GM12864 (cell line): ENCODE data around the gene TAMM41.
"Not testable (repeated sequence)": the region's sequence is repeated elsewhere in the genome, so short reads cannot be mapped to it uniquely, and the experiment has no call there.

Experiments
- DNase-seq: peaks from one replicate; pipeline ENCODE4 v3.0.0-alpha.2; 2011; ENCODE audit warnings: low read depth
- H3K4me3 ChIP-seq: 2 replicates; pipeline ENCODE4 v1.5.1; 2011; ENCODE audit warnings: mild to moderate bottlenecking, low read depth, low read length, control low read depth
- TF ChIP-seq, protein P1 (sequence below): IDR thresholded peaks from 2 replicates; pipeline ENCODE4 v1.5.1; 2011; ENCODE audit warnings: low read depth, mild to moderate bottlenecking, moderate library complexity, low read length, control low read depth, inconsistent platforms; ENCODE audit errors: missing control alignments

The TAMM41 gene

GRCh38 chr3:11846281-11847266, at the start of gene TAMM41:
Gene TAMM41 (minus strand): TSS chr3:11846885. CDS start chr3:11846636, 249 bp downstream.
- TF ChIP-seq, protein P1, sequence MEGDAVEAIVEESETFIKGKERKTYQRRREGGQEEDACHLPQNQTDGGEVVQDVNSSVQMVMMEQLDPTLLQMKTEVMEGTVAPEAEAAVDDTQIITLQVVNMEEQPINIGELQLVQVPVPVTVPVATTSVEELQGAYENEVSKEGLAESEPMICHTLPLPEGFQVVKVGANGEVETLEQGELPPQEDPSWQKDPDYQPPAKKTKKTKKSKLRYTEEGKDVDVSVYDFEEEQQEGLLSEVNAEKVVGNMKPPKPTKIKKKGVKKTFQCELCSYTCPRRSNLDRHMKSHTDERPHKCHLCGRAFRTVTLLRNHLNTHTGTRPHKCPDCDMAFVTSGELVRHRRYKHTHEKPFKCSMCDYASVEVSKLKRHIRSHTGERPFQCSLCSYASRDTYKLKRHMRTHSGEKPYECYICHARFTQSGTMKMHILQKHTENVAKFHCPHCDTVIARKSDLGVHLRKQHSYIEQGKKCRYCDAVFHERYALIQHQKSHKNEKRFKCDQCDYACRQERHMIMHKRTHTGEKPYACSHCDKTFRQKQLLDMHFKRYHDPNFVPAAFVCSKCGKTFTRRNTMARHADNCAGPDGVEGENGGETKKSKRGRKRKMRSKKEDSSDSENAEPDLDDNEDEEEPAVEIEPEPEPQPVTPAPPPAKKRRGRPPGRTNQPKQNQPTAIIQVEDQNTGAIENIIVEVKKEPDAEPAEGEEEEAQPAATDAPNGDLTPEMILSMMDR = peak; percentile 89
- DNase-seq = peak; percentile 76
- H3K4me3 ChIP-seq = peak within 1 kb of the TSS; percentile 95

DNA sequence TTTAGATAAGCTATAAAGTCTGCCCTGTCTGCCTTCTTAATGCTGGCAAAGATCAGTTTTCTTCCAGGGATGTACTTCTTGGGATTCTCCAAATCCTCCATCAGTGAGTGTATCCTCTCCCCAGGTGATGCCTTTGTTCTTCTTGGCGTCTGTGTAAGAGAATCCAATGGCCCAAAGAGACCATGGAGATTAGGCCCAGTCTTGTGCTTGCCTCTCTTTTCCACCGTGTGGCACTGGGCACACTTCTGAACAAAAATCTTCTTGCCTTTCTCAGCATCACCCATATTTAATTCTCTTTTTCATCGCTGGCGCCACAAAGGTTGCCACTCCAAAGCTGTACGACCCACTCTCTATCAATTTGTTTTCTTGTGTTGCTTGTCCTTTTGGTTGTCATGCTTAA, 32.2 kb upstream of the TAMM41 start:
- no peak for DNase-seq
- H3K4me3 ChIP-seq = no peak overlapping the region
- TF ChIP-seq, protein P1 = no peak

- not testable (repeated sequence) for DNase-seq, H3K4me3 ChIP-seq
Measured at GRCh38 chr3:11874707-11875106, 28.0 kb upstream of the TAMM41 start.

GRCh38 chr3:11863739-11864138, 17.1 kb upstream of the TAMM41 start:
- not testable (repeated sequence) for H3K4me3 ChIP-seq, DNase-seq

DNA sequence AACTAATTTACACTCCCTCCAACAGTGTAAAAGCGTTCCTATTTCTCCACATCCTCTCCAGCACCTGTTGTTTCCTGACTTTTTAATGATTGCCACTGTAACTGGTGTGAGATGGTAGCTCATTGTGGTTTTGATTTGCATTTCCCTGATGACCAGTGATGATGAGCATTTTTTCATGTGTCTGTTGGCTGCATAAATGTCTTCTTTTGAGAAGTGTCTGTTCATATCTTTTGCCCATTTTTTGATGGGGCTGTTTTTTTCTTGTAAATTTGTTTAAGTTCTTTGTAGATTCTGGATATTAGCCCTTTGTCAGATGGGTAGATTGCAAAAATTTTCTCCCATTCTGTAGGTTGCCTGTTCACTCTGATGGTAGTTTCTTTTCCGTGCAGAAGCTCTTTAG, 15.9 kb upstream of the TAMM41 start:
- not testable (repeated sequence) for DNase-seq, H3K4me3 ChIP-seq

- not testable (repeated sequence) for H3K4me3 ChIP-seq, DNase-seq
Measured at GRCh38 chr3:11862145-11862544, 15.5 kb upstream of the TAMM41 start.

- not testable (repeated sequence) for H3K4me3 ChIP-seq, DNase-seq
Measured at GRCh38 chr3:11860213-11860612, 13.5 kb upstream of the TAMM41 start.

DNA sequence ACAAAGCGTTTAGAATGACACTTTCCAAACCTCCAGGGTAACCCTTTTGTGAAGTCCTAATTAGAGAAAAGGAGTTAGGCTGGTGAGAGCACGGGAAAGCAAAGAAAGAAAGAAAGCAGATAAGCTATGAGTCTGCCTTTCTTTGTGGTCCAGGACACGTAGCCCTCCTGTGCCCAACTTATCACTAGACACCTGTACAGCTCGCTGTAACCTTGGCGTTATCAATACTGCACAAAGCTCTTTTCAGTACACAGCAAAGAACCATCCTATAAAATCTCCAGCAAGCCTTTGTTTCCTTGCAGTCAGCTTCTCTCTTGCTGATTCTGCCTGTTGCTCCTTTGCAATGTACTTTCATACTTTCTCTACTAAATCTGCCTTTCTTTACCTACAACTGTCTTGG, 6.8 kb upstream of the TAMM41 start:
- H3K4me3 ChIP-seq = no peak overlapping the region
- DNase-seq = no peak
- TF ChIP-seq, protein P1 = no peak

DNA sequence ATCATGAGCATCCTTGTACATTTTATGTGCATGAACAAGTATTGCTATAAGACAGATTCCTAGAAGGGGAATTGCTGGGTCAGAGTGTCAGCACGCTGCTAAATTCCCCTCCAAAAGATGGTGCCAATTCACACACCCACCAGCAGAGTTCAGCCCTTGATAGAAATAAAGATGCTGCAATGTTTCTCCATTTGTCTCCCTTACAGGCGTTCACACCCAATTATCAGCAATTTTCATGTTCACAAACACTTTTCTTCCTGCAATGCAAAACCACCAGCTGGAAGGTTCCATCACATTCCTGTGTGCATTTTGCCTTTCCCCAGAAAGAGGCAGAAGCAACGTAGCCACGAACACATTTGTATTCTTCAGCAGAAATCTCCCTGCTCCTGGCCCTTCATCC, 3.3 kb upstream of the TAMM41 start:
- no peak overlapping the region for H3K4me3 ChIP-seq
- no peak for DNase-seq
- TF ChIP-seq, protein P1 = no peak
